CD4-positive, CD25-positive, alpha-beta regulatory T cell (primary cell): ENCODE measurements around the gene IL16. TPM values are rescaled to one million over a fixed set of nuclear protein-coding genes. Genes with fewer than 3 reads are reported as not detected.
A peak's percentile ranks its signal among the peaks of the same experiment; 100 is the strongest.
"Not testable (repeated sequence)": the region's sequence is repeated elsewhere in the genome, so short reads cannot be mapped to it uniquely, and the experiment has no call there.

Experiments used
- ATAC-seq, 2 donors: fragments of 150-1000 bp; cut with Tn5 transposase; one replicate each; pipeline ENCODE4 v1.10.0; 2021; ENCODE audit warnings: low read depth in 2 of 2, moderate number of reproducible peaks in 2 of 2, moderate library complexity in 1 of 2
- DNase-seq, 3 donors: peaks; one replicate each; pipeline versions ENCODE4 v3.0.0 to v3.0.0-alpha.2; 2012 to 2022; ENCODE audit warnings: mixed read lengths in 1 of 3
- H3K27ac ChIP-seq: one replicate; pipeline ENCODE4 v1.7.0; 2013; ENCODE audit warnings: mild to moderate bottlenecking, low read length; ENCODE audit not compliant: insufficient read depth, poor library complexity, severe bottlenecking
- H3K27me3 ChIP-seq: one replicate; pipeline ENCODE4 v1.7.0; 2013; ENCODE audit warnings: low read length; ENCODE audit not compliant: control insufficient read depth, insufficient read depth
- H3K36me3 ChIP-seq: one replicate; pipeline ENCODE4 v1.7.0; 2013; ENCODE audit warnings: mild to moderate bottlenecking, low read length, moderate library complexity; ENCODE audit not compliant: control insufficient read depth, insufficient read depth
- H3K4me1 ChIP-seq: 2 replicates; pipeline ENCODE4 v1.7.0; 2013; ENCODE audit warnings: mild to moderate bottlenecking, low read length; ENCODE audit not compliant: insufficient read depth, control insufficient read depth, poor library complexity, severe bottlenecking
- H3K4me3 ChIP-seq: one replicate; pipeline ENCODE4 v1.7.0; 2013; ENCODE audit warnings: low read depth, mild to moderate bottlenecking, low read length, moderate library complexity
- H3K9me3 ChIP-seq, 2 experiments: 1 replicate in 1 of 2; 2 replicates in 1 of 2; pipeline ENCODE4 v1.7.0; 2013; ENCODE audit warnings: low read length in 2 of 2, mild to moderate bottlenecking in 1 of 2, moderate library complexity in 1 of 2; ENCODE audit not compliant: control insufficient read depth in 2 of 2
- H3K27ac Mint-ChIP-seq, 3 donors: one replicate each; pipeline ENCODE4 v1.8.0; 2020 to 2022; ENCODE audit warnings: mild to moderate bottlenecking in 3 of 3, mixed read lengths in 3 of 3, moderate library complexity in 2 of 3
- H3K27me3 Mint-ChIP-seq: one replicate; pipeline ENCODE4 v1.8.0; 2022; ENCODE audit warnings: mild to moderate bottlenecking, mixed read lengths
- H3K36me3 Mint-ChIP-seq: one replicate; pipeline ENCODE4 v1.8.0; 2020; ENCODE audit warnings: mixed read lengths
- H3K4me1 Mint-ChIP-seq, 4 donors: one replicate each; pipeline ENCODE4 v1.8.0; 2020 to 2022; ENCODE audit warnings: mixed read lengths in 4 of 4, mild to moderate bottlenecking in 1 of 4
- H3K4me3 Mint-ChIP-seq, 4 donors: one replicate each; pipeline ENCODE4 v1.8.0; 2020 to 2022; ENCODE audit warnings: mild to moderate bottlenecking in 4 of 4, mixed read lengths in 4 of 4, moderate library complexity in 3 of 4
- H3K9me3 Mint-ChIP-seq, 7 donors: one replicate each; pipeline ENCODE4 v1.8.0; 2020 to 2022; ENCODE audit warnings: mixed read lengths in 7 of 7, mild to moderate bottlenecking in 3 of 7, moderate library complexity in 2 of 7
- polyA plus RNA-seq, 4 donors: library from polyadenylated mRNA; unstranded; fragments of 300-500 nt; fragmentation: Illumina TruSeq; gene quantifications; one replicate each; pipeline ENCODE4 v1.2.3, GENCODE V29; 2021
- total RNA-seq: library from RNA; stranded (reverse); gene quantifications from one replicate; pipeline ENCODE4 v1.2.3, GENCODE V29; 2022

IL16 gene
- total and polyA plus RNA-seq, 5 donors from 2014 or later: 141 to 317 (median 264) TPM

DNA sequence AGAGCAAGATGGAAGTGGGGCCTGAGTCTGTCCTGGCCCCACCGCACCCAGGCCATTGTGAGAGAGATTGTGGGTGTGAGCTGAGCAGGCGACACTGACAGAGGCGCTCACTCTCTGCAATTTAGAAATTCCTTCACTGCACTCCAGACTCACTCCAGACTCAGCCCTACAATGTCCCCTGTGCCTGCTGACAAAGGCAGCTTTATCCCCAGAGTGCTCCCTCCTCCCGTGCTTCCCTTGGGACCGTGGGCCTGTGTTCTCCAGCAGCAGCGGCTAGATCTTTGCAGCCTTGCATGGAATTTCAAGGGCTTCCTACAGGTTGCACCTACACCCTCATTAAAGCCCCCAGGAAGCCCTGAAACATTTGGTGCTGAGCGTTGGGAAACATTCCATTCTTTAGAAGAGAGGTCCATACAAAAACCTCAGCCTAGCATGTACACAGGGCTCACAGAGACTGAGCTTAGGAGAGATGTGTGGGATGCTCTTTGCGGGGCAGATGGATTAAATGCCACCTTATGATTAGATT lies 1.3 kb upstream of the IL16 start:
- Mint-ChIP-seq H3K4me3 (no peak overlapping the region), H3K36me3 (no peaks in the 10 kb centered on the region)
- DNase-seq: no peak

DNA sequence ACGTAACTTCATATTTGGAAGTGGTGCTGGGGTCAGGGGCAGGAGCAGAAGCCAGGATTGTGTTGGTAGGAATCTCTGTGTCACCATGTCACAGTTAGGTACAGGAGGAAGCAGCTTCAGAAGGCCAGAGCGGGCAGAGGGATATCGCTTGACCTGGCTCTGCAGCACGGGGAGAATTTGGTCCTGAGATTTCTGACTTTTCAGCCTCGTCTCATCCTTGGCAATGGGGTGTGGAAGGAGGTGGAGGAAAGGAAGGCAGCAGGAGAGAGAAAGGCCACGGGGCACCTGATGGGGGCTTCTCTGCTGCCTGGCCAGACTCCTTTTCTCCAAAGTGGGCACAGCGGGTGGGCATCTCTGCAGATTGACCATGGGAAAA lies 564 bp downstream of the IL16 start:
- H3K27ac Mint-ChIP-seq: no peak overlapping the region
- Histone ChIP-seq H3K36me3 (no peaks in the 10 kb centered on the region), H3K27me3 (no peaks in the 10 kb centered on the region), H3K9me3 (no peaks in the 10 kb centered on the region), H3K27ac (no peak overlapping the region), H3K4me3 (no peak overlapping the region), H3K4me1 (no peaks in the 10 kb centered on the region)
- peaks cover 0 to 5% (median 0%) of the 10 kb centered on the region in 7 donors for H3K9me3 Mint-ChIP-seq
- H3K4me3 Mint-ChIP-seq: no peak overlapping the region
- DNase-seq (no peak), ATAC-seq (no peak)
- H3K4me1 Mint-ChIP-seq: no peaks in the 10 kb centered on the region
- peaks cover 8% of the 10 kb centered on the region for H3K27me3 Mint-ChIP-seq
- H3K36me3 Mint-ChIP-seq: no peaks in the 10 kb centered on the region

More for the DNA sequence above, 1.3 kb upstream of the IL16 start:
- no peak overlapping the region for H3K27ac Mint-ChIP-seq
- no peak overlapping the region for H3K4me3 ChIP-seq
- ATAC-seq: no peak
- H3K27me3 Mint-ChIP-seq: peaks cover 8% of the 10 kb centered on the region
- no peaks in the 10 kb centered on the region for H3K9me3 ChIP-seq
- no peaks in the 10 kb centered on the region for H3K4me1 ChIP-seq
- no peaks in the 10 kb centered on the region for H3K27me3 ChIP-seq
- no peaks in the 10 kb centered on the region for H3K36me3 ChIP-seq
- no peak overlapping the region for H3K27ac ChIP-seq
- H3K4me1 Mint-ChIP-seq: no peaks in the 10 kb centered on the region
- peaks cover 0 to 6% (median 0%) of the 10 kb centered on the region in 7 donors for H3K9me3 Mint-ChIP-seq

DNA sequence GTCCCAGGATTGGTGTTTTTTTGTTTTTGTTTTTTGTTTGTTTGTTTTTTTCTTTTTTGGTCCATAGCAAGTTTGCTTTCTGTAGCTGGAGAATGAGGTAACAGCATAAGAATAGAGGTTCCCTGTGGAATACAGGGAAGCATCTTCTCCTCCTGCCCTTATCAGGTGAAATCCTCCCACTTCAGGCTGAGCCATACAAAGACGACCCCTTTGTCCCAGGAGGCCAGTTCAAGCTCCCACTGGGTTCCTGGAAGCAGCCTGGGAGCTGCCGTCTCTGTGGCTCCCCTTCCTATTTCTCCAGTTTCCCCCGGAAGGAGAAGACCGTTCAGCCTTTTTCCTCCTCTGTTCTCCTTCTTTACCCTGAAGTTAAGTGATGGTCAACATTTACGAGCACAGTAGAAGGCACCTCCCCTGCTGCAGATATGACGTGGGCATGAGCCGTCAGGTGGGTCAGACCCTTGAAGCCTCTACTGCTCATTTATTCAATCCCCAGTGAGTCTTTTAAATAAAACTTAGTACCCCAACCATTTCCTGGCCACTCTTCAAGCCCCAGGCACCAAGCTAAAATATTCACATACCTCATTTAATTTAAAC lies 1.1 kb downstream of the IL16 start:
- H3K4me3 Mint-ChIP-seq: no peak overlapping the region
- H3K27ac ChIP-seq: no peak overlapping the region
- H3K27me3 Mint-ChIP-seq: peaks cover 5% of the 10 kb centered on the region
- no peaks in the 10 kb centered on the region for H3K4me1 Mint-ChIP-seq
- no peak overlapping the region for H3K4me3 ChIP-seq
- H3K27me3 ChIP-seq: no peaks in the 10 kb centered on the region
- peaks cover 0 to 5% (median 0%) of the 10 kb centered on the region in 7 donors for H3K9me3 Mint-ChIP-seq
- H3K27ac Mint-ChIP-seq: no peak overlapping the region
- H3K4me1 ChIP-seq: no peaks in the 10 kb centered on the region
- H3K36me3 Mint-ChIP-seq: no peaks in the 10 kb centered on the region
- ATAC-seq: no peak
- DNase-seq: no peak
- H3K36me3 ChIP-seq: no peaks in the 10 kb centered on the region
- no peaks in the 10 kb centered on the region for H3K9me3 ChIP-seq

DNA sequence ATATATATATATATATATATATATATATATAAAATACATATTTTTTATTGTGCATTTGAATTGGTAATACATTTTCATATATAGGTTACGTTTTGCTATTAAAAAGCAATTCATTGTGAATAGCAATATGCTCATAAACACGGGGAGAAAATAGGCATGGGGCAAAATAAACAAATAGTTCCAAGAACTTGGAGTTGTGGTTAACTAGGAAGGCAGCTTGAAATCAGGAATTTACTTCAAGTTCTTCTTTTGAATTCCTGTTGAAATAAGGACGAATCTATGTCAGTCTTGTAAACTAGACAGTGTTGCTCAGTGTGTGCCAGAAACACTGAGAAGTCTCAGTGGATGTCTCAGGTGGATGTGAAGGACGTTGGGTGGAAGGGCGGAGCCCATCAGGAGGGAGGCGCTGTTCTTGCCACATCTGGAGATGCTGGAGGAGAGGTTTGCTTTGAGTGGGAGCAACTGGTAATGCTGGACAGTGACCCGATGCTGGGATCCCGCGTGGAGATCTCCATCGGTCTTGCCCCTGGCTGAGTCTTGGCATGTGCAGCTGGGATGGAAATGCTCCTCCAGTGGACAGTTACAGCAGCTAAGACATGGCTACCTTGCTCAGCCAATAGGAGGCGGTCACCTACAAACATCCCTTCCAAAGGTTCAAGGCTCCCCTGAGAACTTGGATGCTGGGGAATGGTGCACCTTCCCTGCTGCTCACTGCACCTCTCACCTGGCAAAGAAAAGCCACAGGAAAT lies 2.5 kb downstream of the IL16 start:
- H3K27ac ChIP-seq: no peak overlapping the region
- H3K4me1 ChIP-seq: no peaks in the 10 kb centered on the region
- H3K9me3 Mint-ChIP-seq: peaks cover 0 to 5% (median 0%) of the 10 kb centered on the region in 7 donors
- no peak overlapping the region for H3K4me3 Mint-ChIP-seq
- H3K4me1 Mint-ChIP-seq: no peaks in the 10 kb centered on the region
- H3K36me3 ChIP-seq: no peaks in the 10 kb centered on the region
- H3K4me3 ChIP-seq: no peak overlapping the region
- H3K27me3 ChIP-seq: no peaks in the 10 kb centered on the region
- H3K36me3 Mint-ChIP-seq: no peaks in the 10 kb centered on the region
- H3K27ac Mint-ChIP-seq: peak overlapping the region in 1 of 3 donors; percentile 14
- H3K27me3 Mint-ChIP-seq: no peaks in the 10 kb centered on the region
- ATAC-seq (no peak), DNase-seq (no peak)
- no peaks in the 10 kb centered on the region for H3K9me3 ChIP-seq

DNA sequence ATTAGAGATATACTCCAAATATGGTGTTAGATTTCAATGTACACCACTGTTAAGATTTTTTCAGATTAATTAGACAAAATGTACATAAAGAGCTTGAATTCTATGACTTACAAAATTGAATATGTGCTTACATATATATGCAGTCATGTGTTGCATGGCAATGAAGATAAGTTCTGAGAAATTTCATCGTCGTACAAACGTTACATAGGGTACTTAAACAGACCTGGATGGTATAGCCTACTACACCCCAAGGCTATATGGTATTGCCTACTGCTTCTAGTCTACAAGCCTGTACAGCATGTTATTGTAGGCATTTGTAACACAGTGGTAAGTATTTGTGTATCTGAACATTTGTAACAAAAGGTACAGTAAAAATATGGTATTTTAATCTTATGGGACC lies 9.3 kb downstream of the IL16 start:
- Histone ChIP-seq H3K27ac (no peak overlapping the region), H3K36me3 (no peaks in the 10 kb centered on the region), H3K4me3 (no peak overlapping the region), H3K4me1 (no peaks in the 10 kb centered on the region), H3K9me3 (no peaks in the 10 kb centered on the region), H3K27me3 (no peaks in the 10 kb centered on the region)
- Mint-ChIP-seq H3K36me3 (no peaks in the 10 kb centered on the region), H3K9me3 (peaks cover 0 to 8% (median 5%) of the 10 kb centered on the region in 7 donors), H3K27ac (no peak overlapping the region), H3K4me1 (no peaks in the 10 kb centered on the region), H3K27me3 (peaks cover 4% of the 10 kb centered on the region), H3K4me3 (no peak overlapping the region)
- DNase-seq (no peak), ATAC-seq (no peak)

DNA sequence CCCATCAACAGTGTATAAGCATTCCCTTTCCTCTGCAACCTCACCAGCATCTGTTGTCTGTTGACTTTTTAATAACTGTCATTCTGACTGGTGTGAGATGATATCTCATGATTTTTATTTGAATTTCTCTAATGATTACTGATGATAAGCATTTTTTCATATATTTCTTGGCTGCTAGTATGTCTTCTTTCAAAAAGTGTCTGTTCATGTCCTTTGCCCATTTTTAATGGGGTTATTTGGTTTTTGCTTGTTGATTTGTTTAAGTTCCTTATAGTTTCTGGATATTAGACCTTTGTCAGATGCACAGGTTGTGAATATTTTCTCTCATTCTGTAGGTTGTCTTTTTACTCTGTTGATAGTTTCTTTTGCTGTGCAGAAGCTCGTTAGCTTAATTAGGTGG lies 11.3 kb downstream of the IL16 start:
- H3K36me3 Mint-ChIP-seq, H3K9me3 Mint-ChIP-seq, ATAC-seq: not testable (repeated sequence)

DNA sequence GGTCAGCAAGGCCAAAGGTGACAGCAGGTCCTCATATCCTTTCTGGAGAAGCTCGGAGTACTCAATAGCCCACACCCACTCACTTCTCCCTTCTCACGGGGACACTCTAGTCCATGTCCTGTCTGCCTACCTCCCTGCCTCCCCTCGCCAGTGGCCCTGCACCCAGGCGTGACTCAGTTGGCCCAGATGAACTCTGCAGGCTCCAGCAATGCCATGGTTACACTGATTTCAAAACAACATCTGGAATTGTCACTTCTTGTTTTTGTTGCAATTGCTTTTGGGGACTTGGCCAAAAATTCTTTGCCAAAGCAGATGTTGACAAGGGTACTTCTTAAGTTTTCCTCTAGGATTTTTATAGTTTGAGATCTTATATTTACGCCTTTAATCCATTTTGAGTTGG lies 13.0 kb downstream of the IL16 start:
- Mint-ChIP-seq H3K27ac (no peak overlapping the region), H3K36me3 (no peaks in the 10 kb centered on the region), H3K4me3 (no peak overlapping the region), H3K27me3 (peaks cover 8% of the 10 kb centered on the region), H3K4me1 (no peaks in the 10 kb centered on the region), H3K9me3 (peaks cover 0 to 18% (median 8%) of the 10 kb centered on the region in 7 donors)
- H3K9me3 ChIP-seq: peaks cover 5 to 6% of the 10 kb centered on the region in 2 experiments
- H3K27ac ChIP-seq: no peak overlapping the region
- ATAC-seq: no peak
- H3K36me3 ChIP-seq: no peaks in the 10 kb centered on the region
- no peak overlapping the region for H3K4me3 ChIP-seq
- H3K4me1 ChIP-seq: no peaks in the 10 kb centered on the region
- DNase-seq: no peak
- H3K27me3 ChIP-seq: peaks cover 2% of the 10 kb centered on the region

More for the DNA sequence above, 11.3 kb downstream of the IL16 start:
- not testable (repeated sequence) for DNase-seq, H3K27me3 ChIP-seq, H3K4me1 ChIP-seq, H3K4me3 ChIP-seq, H3K27ac Mint-ChIP-seq, H3K27ac ChIP-seq, H3K4me1 Mint-ChIP-seq, H3K9me3 ChIP-seq, H3K27me3 Mint-ChIP-seq, H3K36me3 ChIP-seq, H3K4me3 Mint-ChIP-seq

DNA sequence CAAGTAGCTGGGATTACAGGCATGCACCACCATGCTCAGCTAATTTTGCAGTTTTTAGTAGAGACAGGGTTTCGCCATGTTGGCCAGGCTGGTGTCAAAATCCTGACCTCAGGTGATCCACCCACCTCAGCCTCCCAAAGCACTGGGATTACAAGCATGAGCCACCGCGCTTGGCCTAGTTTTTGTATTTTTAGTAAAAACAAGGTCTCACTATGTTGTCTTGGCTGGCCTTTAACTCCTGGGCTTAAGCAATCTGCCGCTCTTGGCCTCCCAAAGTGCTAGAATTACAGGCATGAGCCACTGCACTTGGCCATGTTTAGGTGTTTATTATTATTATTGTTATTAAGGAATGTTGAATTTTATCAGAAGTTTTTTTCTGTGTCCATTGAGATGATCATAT lies 14.7 kb downstream of the IL16 start:
- no peak overlapping the region for H3K27ac Mint-ChIP-seq
- peaks cover 4% of the 10 kb centered on the region for H3K27me3 Mint-ChIP-seq
- H3K36me3 ChIP-seq: no peaks in the 10 kb centered on the region
- H3K9me3 ChIP-seq: peaks cover 9 to 18% of the 10 kb centered on the region in 2 experiments
- peaks cover 8% of the 10 kb centered on the region for H3K27me3 ChIP-seq
- H3K4me3 Mint-ChIP-seq: no peak overlapping the region
- H3K4me3 ChIP-seq: no peak overlapping the region
- no peaks in the 10 kb centered on the region for H3K4me1 Mint-ChIP-seq
- no peak overlapping the region for H3K27ac ChIP-seq
- H3K9me3 Mint-ChIP-seq: peaks cover 0 to 26% (median 8%) of the 10 kb centered on the region in 7 donors
- no peak for DNase-seq
- H3K36me3 Mint-ChIP-seq: no peaks in the 10 kb centered on the region
- no peak for ATAC-seq
- no peaks in the 10 kb centered on the region for H3K4me1 ChIP-seq
